ENCODE data around the gene SH3RF3.

SH3RF3 gene

GRCh38 chr2:109189751-109190150, 60.7 kb downstream of the SH3RF3 start:
- DNase-seq (ENCODE audit: low read depth): peak; percentile 50
- H3K4me3 ChIP-seq (ENCODE audit: low read depth, low read length): no peak overlapping the region
- no peak for TF ChIP-seq CTCF (conservative IDR thresholded peaks at IDR 0.05; ENCODE audit: low read depth, low read length)

GRCh38 chr2:109193807-109194619, 65.0 kb downstream of the SH3RF3 start:
- no peak for TF ChIP-seq CTCF (conservative IDR thresholded peaks at IDR 0.05; ENCODE audit: low read depth, low read length)
- DNase-seq (ENCODE audit: low read depth): no peak
- H3K4me3 ChIP-seq (ENCODE audit: low read depth, low read length): no peak overlapping the region

- DNase-seq (ENCODE audit: low read depth): no peak
- no peak for TF ChIP-seq CTCF (conservative IDR thresholded peaks at IDR 0.05; ENCODE audit: low read depth, low read length)
Measured at GRCh38 chr2:109194620-109194937, 65.6 kb downstream of the SH3RF3 start.

GRCh38 chr2:109195193-109196045, 66.4 kb downstream of the SH3RF3 start:
- DNase-seq (ENCODE audit: low read depth): peak; percentile 45
- no peak for TF ChIP-seq CTCF (conservative IDR thresholded peaks at IDR 0.05; ENCODE audit: low read depth, low read length)

More at GRCh38 chr2:109194620-109194937, 65.6 kb downstream of the SH3RF3 start:
- no peak overlapping the region for H3K4me3 ChIP-seq (ENCODE audit: low read depth, low read length)

GRCh38 chr2:109196081-109196875, 67.3 kb downstream of the SH3RF3 start:
- no peak for TF ChIP-seq CTCF (conservative IDR thresholded peaks at IDR 0.05; ENCODE audit: low read depth, low read length)

More at GRCh38 chr2:109195193-109196045, 66.4 kb downstream of the SH3RF3 start:
- H3K4me3 ChIP-seq (ENCODE audit: low read depth, low read length): no peak overlapping the region

GRCh38 chr2:109197491-109198418, 68.8 kb downstream of the SH3RF3 start:
- no peak overlapping the region for H3K4me3 ChIP-seq (ENCODE audit: low read depth, low read length)
- DNase-seq (ENCODE audit: low read depth): no peak
- no peak for TF ChIP-seq CTCF (conservative IDR thresholded peaks at IDR 0.05; ENCODE audit: low read depth, low read length)

More at GRCh38 chr2:109196081-109196875, 67.3 kb downstream of the SH3RF3 start:
- DNase-seq (ENCODE audit: low read depth): no peak
- H3K4me3 ChIP-seq (ENCODE audit: low read depth, low read length): no peak overlapping the region
